ENCODE measurements around the gene OPCML.

GRCh38 chr11:132886335-132886734 is 646.0 kb downstream of the OPCML start:
- TF ChIP-seq CTCF (conservative IDR thresholded peaks at IDR 0.05; ENCODE audit: low read length) (no peak), EZH2phosphoT487 (IDR thresholded peaks at IDR 0.05; ENCODE audit: borderline replicate concordance) (no peak)
